ENCODE data around the gene LAMC3. TPM values are rescaled to one million over a fixed set of nuclear protein-coding genes. Genes with fewer than 3 reads are reported as not detected.

The LAMC3 gene
- polyA plus RNA-seq, 1 of the 3 experiments (the other 2 are of a cell fraction) = 0.07 TPM

DNA sequence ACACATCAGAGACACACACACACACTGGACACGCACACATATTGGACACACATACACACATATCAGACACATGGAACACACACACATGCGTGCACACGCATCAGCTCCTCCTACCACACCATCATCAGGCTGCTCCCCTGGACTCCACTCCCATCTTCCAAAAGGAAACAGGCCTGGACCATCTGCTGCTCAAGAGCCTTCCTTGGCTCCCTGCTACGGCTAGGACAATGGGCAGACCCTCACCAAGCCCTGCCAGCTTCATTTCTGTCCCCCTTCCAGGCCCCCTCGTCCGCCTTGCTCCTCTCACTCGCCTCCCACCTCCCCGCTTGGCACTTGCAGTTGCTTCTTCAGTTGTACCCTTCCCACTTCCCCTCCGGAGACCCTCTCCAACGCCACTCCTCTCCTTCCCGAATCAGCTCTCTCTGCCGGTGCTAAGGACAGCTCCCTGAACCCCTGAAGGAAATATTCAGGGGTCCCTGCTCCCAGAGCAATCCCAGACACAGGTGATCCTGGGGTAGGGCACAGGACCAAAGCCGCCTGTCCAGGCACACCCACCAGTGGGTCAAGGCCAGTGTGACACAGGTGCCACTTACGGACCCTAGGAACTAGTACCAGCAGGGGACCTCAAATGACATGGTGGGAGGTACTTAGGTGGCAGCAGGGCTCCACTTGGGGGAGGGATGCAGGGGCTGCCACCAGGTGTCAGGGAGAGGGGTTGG is 12.1 kb upstream of the LAMC3 start:
- H3K79me2 ChIP-seq (ENCODE audit: insufficient read depth) = no peaks in the 10 kb centered on the region
- 83% methylated on average over 14 of the region's 14 CpGs for WGBS (ENCODE audit: low lambda C conversion rate)
- ChIA-PET CTCF (interaction anchor here (0.9 to 12.4 kb wide), 9 partner anchors 9 to 296 kb away, joined by 3 to 173 read pairs (median 7); no protein-coding TSS in a partner anchor), POLR2A (no interaction called here)
- H2AFZ ChIP-seq (ENCODE audit: low read depth) = no peak overlapping the region
- no peak overlapping the region for H3K9ac ChIP-seq
- H3K27me3 ChIP-seq (ENCODE audit: insufficient read depth) = peaks cover 19% of the 10 kb centered on the region; the same call in 1 of the 2 replicates
- no peak overlapping the region for H3K4me2 ChIP-seq
- no peaks in the 10 kb centered on the region for H3K9me2 ChIP-seq
- DNase-seq = no peak
- H3K9me3 ChIP-seq = no peaks in the 10 kb centered on the region
- H3K36me3 ChIP-seq (replicated peaks in 1 of 2; ENCODE audit: control insufficient read depth in 1 of 2, insufficient read depth in 2 of 2, low read length in 1 of 2) = no peaks in the 10 kb centered on the region
- no peak overlapping the region for H3K27ac ChIP-seq (ENCODE audit: low read depth in 2 of 2, low read length in 1 of 2)
- H3K4me1 ChIP-seq (ENCODE audit: control insufficient read depth in 1 of 2, insufficient read depth in 2 of 2, low read depth in 1 of 2, low read length in 1 of 2) = peaks cover 2 to 6% of the 10 kb centered on the region in 2 experiments; a peak in 1 of 4 replicates
- no peaks in the 10 kb centered on the region for H4K20me1 ChIP-seq (ENCODE audit: insufficient read depth)
- H3F3A ChIP-seq (replicated peaks; ENCODE audit: insufficient read depth) = no peaks in the 10 kb centered on the region
- TF ChIP-seq YY1 (IDR thresholded peaks at IDR 0.05; ENCODE audit: low read depth) (no peak), JUND (IDR thresholded peaks at IDR 0.05) (no peak)
- TF ChIP-seq, protein P1, sequence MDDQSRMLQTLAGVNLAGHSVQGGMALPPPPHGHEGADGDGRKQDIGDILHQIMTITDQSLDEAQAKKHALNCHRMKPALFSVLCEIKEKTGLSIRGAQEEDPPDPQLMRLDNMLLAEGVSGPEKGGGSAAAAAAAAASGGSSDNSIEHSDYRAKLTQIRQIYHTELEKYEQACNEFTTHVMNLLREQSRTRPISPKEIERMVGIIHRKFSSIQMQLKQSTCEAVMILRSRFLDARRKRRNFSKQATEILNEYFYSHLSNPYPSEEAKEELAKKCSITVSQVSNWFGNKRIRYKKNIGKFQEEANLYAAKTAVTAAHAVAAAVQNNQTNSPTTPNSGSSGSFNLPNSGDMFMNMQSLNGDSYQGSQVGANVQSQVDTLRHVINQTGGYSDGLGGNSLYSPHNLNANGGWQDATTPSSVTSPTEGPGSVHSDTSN (IDR thresholded peaks at IDR 0.05) = no peak
- no peak overlapping the region for H3K4me3 ChIP-seq (ENCODE audit: low read depth in 2 of 2, low read length in 1 of 2)

DNA sequence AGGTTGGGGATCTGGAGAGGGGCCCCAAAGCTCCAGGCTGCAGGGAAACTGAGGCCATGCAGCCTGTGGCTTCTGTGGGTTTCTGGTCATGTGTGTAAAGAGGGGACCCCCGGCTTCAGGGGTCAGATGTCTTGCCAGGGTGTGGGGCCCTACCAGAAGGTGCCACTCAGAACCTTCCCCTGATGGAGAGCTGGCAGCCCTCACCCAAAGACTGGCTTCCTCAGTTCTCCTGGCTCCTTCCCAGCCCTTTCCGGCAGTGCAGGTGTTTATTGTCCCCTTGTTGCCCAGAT is 11.6 kb upstream of the LAMC3 start:
- no peak overlapping the region for H3K4me2 ChIP-seq
- no peak overlapping the region for H3K27ac ChIP-seq (ENCODE audit: low read depth in 2 of 2, low read length in 1 of 2)
- H3K9ac ChIP-seq = no peak overlapping the region
- H3K36me3 ChIP-seq (replicated peaks in 1 of 2; ENCODE audit: control insufficient read depth in 1 of 2, insufficient read depth in 2 of 2, low read length in 1 of 2) = no peaks in the 10 kb centered on the region
- H3K27me3 ChIP-seq (ENCODE audit: insufficient read depth) = peaks cover 21% of the 10 kb centered on the region; the same call in 1 of the 2 replicates
- H3K4me3 ChIP-seq (ENCODE audit: low read depth in 2 of 2, low read length in 1 of 2) = no peak overlapping the region
- H3K4me1 ChIP-seq (ENCODE audit: control insufficient read depth in 1 of 2, insufficient read depth in 2 of 2, low read depth in 1 of 2, low read length in 1 of 2) = peaks cover 2 to 6% of the 10 kb centered on the region in 2 experiments; a peak in 1 of 4 replicates
- ChIA-PET CTCF (interaction anchor here (0.9 to 12.4 kb wide), 16 partner anchors 10 to 296 kb away, joined by 3 to 173 read pairs (median 7); no protein-coding TSS in a partner anchor), POLR2A (no interaction called here)
- H3K9me2 ChIP-seq = no peaks in the 10 kb centered on the region
- DNase-seq = no peak
- TF ChIP-seq EZH2phosphoT487 (IDR thresholded peaks at IDR 0.05; ENCODE audit: borderline replicate concordance, low read depth) (no peak), RXRA (IDR thresholded peaks at IDR 0.05; ENCODE audit: borderline replicate concordance, low read depth) (no peak), TEAD4 (IDR thresholded peaks at IDR 0.05; ENCODE audit: borderline replicate concordance, insufficient read depth) (no peak), CHD2 (IDR thresholded peaks at IDR 0.05; ENCODE audit: low read length, partially characterized antibody) (no peak), SMC3 (IDR thresholded peaks at IDR 0.05; ENCODE audit: low read depth, low read length) (no peak), SIN3A (IDR thresholded peaks at IDR 0.05; ENCODE audit: borderline replicate concordance, low read depth, low read length) (no peak), RAD21 (IDR thresholded peaks at IDR 0.05; ENCODE audit: low read length) (no peak)
- TF ChIP-seq, protein P2, sequence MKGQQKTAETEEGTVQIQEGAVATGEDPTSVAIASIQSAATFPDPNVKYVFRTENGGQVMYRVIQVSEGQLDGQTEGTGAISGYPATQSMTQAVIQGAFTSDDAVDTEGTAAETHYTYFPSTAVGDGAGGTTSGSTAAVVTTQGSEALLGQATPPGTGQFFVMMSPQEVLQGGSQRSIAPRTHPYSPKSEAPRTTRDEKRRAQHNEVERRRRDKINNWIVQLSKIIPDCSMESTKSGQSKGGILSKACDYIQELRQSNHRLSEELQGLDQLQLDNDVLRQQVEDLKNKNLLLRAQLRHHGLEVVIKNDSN (IDR thresholded peaks at IDR 0.05; ENCODE audit: borderline replicate concordance, low read depth) = no peak
- TF ChIP-seq, protein P3, sequence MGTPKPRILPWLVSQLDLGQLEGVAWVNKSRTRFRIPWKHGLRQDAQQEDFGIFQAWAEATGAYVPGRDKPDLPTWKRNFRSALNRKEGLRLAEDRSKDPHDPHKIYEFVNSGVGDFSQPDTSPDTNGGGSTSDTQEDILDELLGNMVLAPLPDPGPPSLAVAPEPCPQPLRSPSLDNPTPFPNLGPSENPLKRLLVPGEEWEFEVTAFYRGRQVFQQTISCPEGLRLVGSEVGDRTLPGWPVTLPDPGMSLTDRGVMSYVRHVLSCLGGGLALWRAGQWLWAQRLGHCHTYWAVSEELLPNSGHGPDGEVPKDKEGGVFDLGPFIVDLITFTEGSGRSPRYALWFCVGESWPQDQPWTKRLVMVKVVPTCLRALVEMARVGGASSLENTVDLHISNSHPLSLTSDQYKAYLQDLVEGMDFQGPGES (IDR thresholded peaks at IDR 0.05; ENCODE audit: low read depth, low read length) = no peak
- H3K79me2 ChIP-seq (ENCODE audit: insufficient read depth) = no peaks in the 10 kb centered on the region
- H2AFZ ChIP-seq (ENCODE audit: low read depth) = no peak overlapping the region
- H3F3A ChIP-seq (replicated peaks; ENCODE audit: insufficient read depth) = no peaks in the 10 kb centered on the region
- H4K20me1 ChIP-seq (ENCODE audit: insufficient read depth) = no peaks in the 10 kb centered on the region
- no CpG with 5 or more reads among the region's 2 CpGs for WGBS (ENCODE audit: low lambda C conversion rate)
- no peaks in the 10 kb centered on the region for H3K9me3 ChIP-seq

Data from SK-N-SH (cell line).